Liver (tissue), 9 donors: ENCODE data around the gene CAMK1D. TPM values are rescaled to one million over a fixed set of nuclear protein-coding genes. Genes with fewer than 3 reads are reported as not detected.

Source experiments
- DNase-seq: peaks from one replicate; pipeline ENCODE4 v3.0.0-alpha.2; 2017; ENCODE audit warnings: low spot score
- H3K27ac ChIP-seq, 2 donors: one replicate each; pipeline ENCODE4 v1.7.0; 2013; ENCODE audit warnings: inconsistent platforms in 2 of 2, low read length in 2 of 2, control low read depth in 1 of 2, low read depth in 1 of 2, mild to moderate bottlenecking in 1 of 2
- H3K27me3 ChIP-seq, 4 donors: one replicate each; pipeline versions ENCODE4 v1.6.1 to v1.7.0; 2013; ENCODE audit warnings: low read length in 3 of 4, inconsistent platforms in 1 of 4, mild to moderate bottlenecking in 1 of 4, moderate library complexity in 1 of 4; ENCODE audit not compliant: control insufficient read depth in 4 of 4, insufficient read depth in 4 of 4
- H3K36me3 ChIP-seq, 4 donors: one replicate each; pipeline versions ENCODE4 v1.6.1 to v1.7.0; 2013; ENCODE audit warnings: low read length in 3 of 4, mild to moderate bottlenecking in 3 of 4, low read depth in 1 of 4, moderate library complexity in 1 of 4; ENCODE audit not compliant: control insufficient read depth in 4 of 4, insufficient read depth in 3 of 4
- H3K4me1 ChIP-seq, 4 donors: one replicate each; pipeline versions ENCODE4 v1.6.1 to v1.7.0; 2013; ENCODE audit warnings: low read length in 3 of 4, mild to moderate bottlenecking in 3 of 4, moderate library complexity in 1 of 4; ENCODE audit not compliant: control insufficient read depth in 4 of 4, insufficient read depth in 4 of 4
- H3K4me3 ChIP-seq, 3 donors: one replicate each; pipeline versions ENCODE4 v1.6.1 to v1.7.0; 2013; ENCODE audit warnings: low read length in 3 of 3, control low read depth in 1 of 3, low read depth in 1 of 3, mild to moderate bottlenecking in 1 of 3
- H3K9ac ChIP-seq, 2 donors: one replicate each; pipeline ENCODE4 v1.7.0; 2013; ENCODE audit warnings: low read length in 2 of 2, mild to moderate bottlenecking in 2 of 2, moderate library complexity in 2 of 2, control low read depth in 1 of 2, low read depth in 1 of 2
- H3K9me3 ChIP-seq, 4 donors: one replicate each; pipeline versions ENCODE4 v1.6.1 to v1.7.0; 2013; ENCODE audit warnings: low read length in 3 of 4; ENCODE audit not compliant: control insufficient read depth in 4 of 4
- EGR1 ChIP-seq, 2 donors: IDR thresholded peaks; 2 replicates each; pipeline ENCODE4 v1.6.1; 2016 to 2018; ENCODE audit warnings: antibody characterized with exemption in 2 of 2, low read depth in 2 of 2
- FOXA1 ChIP-seq: IDR thresholded peaks from 2 replicates; pipeline ENCODE4 v1.6.1; 2016; ENCODE audit warnings: antibody characterized with exemption
- GABPA ChIP-seq, 2 donors: IDR thresholded peaks in 1 of 2; conservative IDR thresholded peaks in 1 of 2; 2 replicates each; pipeline ENCODE4 v1.6.1; 2016; ENCODE audit warnings: antibody characterized with exemption in 2 of 2, mild to moderate bottlenecking in 1 of 2, moderate library complexity in 1 of 2
- HNF4G ChIP-seq: IDR thresholded peaks from 2 replicates; pipeline ENCODE4 v1.6.1; 2016; ENCODE audit warnings: antibody characterized with exemption
- NR2F2 ChIP-seq: IDR thresholded peaks from 2 replicates; pipeline ENCODE4 v1.6.1; 2016; ENCODE audit warnings: antibody characterized with exemption
- RAD21 ChIP-seq, 2 donors: IDR thresholded peaks; 2 replicates each; pipeline ENCODE4 v1.6.1; 2016; ENCODE audit warnings: antibody characterized with exemption in 2 of 2, mild to moderate bottlenecking in 2 of 2
- RXRA ChIP-seq, 2 donors: IDR thresholded peaks; 2 replicates each; pipeline ENCODE4 v1.6.1; 2017 to 2018; ENCODE audit warnings: antibody characterized with exemption in 2 of 2, mild to moderate bottlenecking in 1 of 2
- SP1 ChIP-seq: IDR thresholded peaks from 2 replicates; pipeline ENCODE4 v1.6.1; 2018; ENCODE audit warnings: antibody characterized with exemption, mild to moderate bottlenecking
- TAF1 ChIP-seq: conservative IDR thresholded peaks from 2 replicates; pipeline ENCODE4 v1.6.1; 2016; ENCODE audit warnings: antibody characterized with exemption, mild to moderate bottlenecking
- YY1 ChIP-seq: IDR thresholded peaks from 2 replicates; pipeline ENCODE4 v1.6.1; 2016; ENCODE audit warnings: antibody characterized with exemption, mild to moderate bottlenecking
- WGBS: extraction: QIAGEN DNeasy Blood & Tissue Kit; methylation state at CpG from one replicate; pipeline ENCODE4 v1.1.7; 2013; 5-methylcytosine and 5-hydroxymethylcytosine counted together
- polyA plus RNA-seq, 2 donors: library from polyadenylated mRNA; stranded (reverse) in 1 of 2; unstranded in 1 of 2; fragments of 200-250 nt in 1 of 2; fragments of >200 nt in 1 of 2; fragmentation: Nextera tagmentation in 1 of 2; extraction: Ambion mirVana in 1 of 2; gene quantifications; one replicate each; pipeline versions ENCODE4 v1.2.1 to v1.2.3, GENCODE V29; 2013 to 2015
- total RNA-seq, 2 donors: library from RNA; depleted of rRNA; stranded (reverse); fragments of >200 nt; gene quantifications; one replicate each; pipeline ENCODE4 v1.2.3, GENCODE V29; 2014
- TF ChIP-seq, protein P1 (sequence below): fragments of 150-350 bp; IDR thresholded peaks from 2 replicates; pipeline ENCODE4 v1.5.1; 2017; ENCODE audit warnings: improper control_type of control experiment, low read depth, low read length; ENCODE audit not compliant: missing input control
- TF ChIP-seq, protein P2 (sequence below): IDR thresholded peaks from 2 replicates; pipeline ENCODE4 v1.6.1; 2016; ENCODE audit warnings: antibody characterized with exemption, mild to moderate bottlenecking
- TF ChIP-seq, protein P3 (sequence below): IDR thresholded peaks from 2 replicates; pipeline ENCODE4 v1.6.1; 2016; ENCODE audit warnings: antibody characterized with exemption
- donor health status: healthy.
- donor health status: healthy.
- donor health status: healthy.
- donor health status: healthy.
- donor health status: healthy.

CAMK1D gene
- total and polyA plus RNA-seq, 4 donors: 2.7 to 10.1 (median 4.2) TPM

DNA sequence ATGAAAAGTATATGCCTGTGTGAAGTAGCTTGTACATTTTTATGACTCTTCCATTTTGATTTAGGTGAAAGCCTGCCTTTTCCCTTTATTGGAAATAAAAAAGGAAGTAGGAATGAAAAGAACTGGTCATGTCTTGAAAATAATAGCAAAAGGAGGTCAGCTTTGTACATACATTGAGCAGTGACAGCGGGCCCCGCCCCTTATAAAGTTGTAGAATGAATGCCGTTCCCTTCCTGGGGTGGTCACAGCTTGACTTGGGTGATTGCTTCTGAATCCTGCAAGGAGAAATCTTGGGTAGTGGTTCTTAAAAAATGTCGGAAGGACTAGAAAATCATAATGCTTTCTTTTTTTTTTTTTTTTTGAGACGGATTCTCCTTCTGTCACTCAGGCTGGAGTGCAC lies 31.7 kb downstream of the CAMK1D start:
- WGBS: 98% methylated on average over 5 of the region's 5 CpGs
- no peaks in the 10 kb centered on the region for H3K27me3 ChIP-seq
- no peak for TF ChIP-seq TAF1
- no peak for TF ChIP-seq GABPA (IDR thresholded peaks at IDR 0.05 in 1 of 2, conservative IDR thresholded peaks at IDR 0.05 in 1 of 2)
- no peak for TF ChIP-seq FOXA1
- no peak for TF ChIP-seq RAD21 (IDR thresholded peaks at IDR 0.05)
- TF ChIP-seq, protein P1, sequence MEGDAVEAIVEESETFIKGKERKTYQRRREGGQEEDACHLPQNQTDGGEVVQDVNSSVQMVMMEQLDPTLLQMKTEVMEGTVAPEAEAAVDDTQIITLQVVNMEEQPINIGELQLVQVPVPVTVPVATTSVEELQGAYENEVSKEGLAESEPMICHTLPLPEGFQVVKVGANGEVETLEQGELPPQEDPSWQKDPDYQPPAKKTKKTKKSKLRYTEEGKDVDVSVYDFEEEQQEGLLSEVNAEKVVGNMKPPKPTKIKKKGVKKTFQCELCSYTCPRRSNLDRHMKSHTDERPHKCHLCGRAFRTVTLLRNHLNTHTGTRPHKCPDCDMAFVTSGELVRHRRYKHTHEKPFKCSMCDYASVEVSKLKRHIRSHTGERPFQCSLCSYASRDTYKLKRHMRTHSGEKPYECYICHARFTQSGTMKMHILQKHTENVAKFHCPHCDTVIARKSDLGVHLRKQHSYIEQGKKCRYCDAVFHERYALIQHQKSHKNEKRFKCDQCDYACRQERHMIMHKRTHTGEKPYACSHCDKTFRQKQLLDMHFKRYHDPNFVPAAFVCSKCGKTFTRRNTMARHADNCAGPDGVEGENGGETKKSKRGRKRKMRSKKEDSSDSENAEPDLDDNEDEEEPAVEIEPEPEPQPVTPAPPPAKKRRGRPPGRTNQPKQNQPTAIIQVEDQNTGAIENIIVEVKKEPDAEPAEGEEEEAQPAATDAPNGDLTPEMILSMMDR: no peak
- TF ChIP-seq NR2F2: no peak
- no peak overlapping the region for H3K27ac ChIP-seq
- no peaks in the 10 kb centered on the region for H3K9me3 ChIP-seq
- no peak overlapping the region for H3K4me3 ChIP-seq
- peaks cover 0 to 2% (median 0%) of the 10 kb centered on the region in 4 donors for H3K4me1 ChIP-seq
- DNase-seq: no peak
- no peaks in the 10 kb centered on the region for H3K36me3 ChIP-seq
- no peak overlapping the region for H3K9ac ChIP-seq

DNA sequence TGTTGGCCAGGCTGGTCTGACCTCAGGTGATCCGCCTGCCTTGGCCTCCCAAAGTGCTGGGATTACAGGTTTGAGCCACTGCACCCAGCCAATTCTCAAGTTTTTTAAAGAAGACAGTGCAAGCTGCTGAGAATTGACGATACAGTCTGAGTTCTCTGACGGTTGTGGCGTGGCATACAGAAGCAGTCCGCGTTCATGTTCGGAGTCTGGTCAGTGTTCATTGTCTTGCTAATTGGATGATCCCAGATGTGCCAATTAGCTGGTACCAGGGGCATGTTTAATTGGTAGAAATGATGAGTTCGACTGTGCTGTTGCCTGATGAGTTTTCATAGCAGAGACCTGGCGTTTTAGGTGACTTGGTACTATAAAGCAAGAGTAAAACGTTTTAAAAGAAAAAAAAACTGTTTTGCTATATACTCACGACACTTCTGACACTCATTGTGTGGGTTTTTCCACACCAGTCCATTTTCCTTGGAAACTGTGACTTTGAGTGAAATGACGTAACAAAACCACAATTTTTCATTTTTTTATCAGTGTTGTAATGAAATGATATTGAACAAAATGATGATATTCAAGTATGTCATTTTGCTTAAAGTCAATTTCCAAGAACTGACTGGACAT lies 32.3 kb downstream of the CAMK1D start:
- WGBS: 92% methylated on average over 12 of the region's 12 CpGs
- no peaks in the 10 kb centered on the region for H3K27me3 ChIP-seq
- H3K27ac ChIP-seq: no peak overlapping the region
- DNase-seq: no peak
- H3K4me1 ChIP-seq: peaks cover 0 to 2% (median 0%) of the 10 kb centered on the region in 4 donors
- no peaks in the 10 kb centered on the region for H3K9me3 ChIP-seq
- TF ChIP-seq RXRA (IDR thresholded peaks at IDR 0.05): no peak
- H3K36me3 ChIP-seq: no peaks in the 10 kb centered on the region
- no peak overlapping the region for H3K9ac ChIP-seq
- H3K4me3 ChIP-seq: no peak overlapping the region

DNA sequence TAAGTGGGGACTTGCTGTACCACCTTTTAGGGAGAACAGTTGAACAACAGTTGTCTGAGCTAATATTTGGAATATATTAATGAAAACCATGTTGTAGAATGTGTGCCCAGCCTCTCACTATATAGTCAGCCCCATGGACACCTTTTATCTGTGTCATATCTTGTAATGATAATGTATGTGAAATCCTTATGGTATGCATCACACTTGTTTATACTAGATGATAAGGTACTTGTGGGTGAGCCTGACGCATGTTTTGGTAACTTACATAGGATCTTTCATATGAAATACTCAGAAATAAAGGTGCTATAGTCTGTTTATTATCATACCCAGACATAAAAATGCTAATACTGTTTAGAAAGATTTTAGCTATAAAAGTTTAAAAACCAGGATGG lies 32.8 kb downstream of the CAMK1D start:
- H3K4me3 ChIP-seq: no peak overlapping the region
- H3K9me3 ChIP-seq: no peaks in the 10 kb centered on the region
- no peak for TF ChIP-seq YY1
- TF ChIP-seq, protein P2, sequence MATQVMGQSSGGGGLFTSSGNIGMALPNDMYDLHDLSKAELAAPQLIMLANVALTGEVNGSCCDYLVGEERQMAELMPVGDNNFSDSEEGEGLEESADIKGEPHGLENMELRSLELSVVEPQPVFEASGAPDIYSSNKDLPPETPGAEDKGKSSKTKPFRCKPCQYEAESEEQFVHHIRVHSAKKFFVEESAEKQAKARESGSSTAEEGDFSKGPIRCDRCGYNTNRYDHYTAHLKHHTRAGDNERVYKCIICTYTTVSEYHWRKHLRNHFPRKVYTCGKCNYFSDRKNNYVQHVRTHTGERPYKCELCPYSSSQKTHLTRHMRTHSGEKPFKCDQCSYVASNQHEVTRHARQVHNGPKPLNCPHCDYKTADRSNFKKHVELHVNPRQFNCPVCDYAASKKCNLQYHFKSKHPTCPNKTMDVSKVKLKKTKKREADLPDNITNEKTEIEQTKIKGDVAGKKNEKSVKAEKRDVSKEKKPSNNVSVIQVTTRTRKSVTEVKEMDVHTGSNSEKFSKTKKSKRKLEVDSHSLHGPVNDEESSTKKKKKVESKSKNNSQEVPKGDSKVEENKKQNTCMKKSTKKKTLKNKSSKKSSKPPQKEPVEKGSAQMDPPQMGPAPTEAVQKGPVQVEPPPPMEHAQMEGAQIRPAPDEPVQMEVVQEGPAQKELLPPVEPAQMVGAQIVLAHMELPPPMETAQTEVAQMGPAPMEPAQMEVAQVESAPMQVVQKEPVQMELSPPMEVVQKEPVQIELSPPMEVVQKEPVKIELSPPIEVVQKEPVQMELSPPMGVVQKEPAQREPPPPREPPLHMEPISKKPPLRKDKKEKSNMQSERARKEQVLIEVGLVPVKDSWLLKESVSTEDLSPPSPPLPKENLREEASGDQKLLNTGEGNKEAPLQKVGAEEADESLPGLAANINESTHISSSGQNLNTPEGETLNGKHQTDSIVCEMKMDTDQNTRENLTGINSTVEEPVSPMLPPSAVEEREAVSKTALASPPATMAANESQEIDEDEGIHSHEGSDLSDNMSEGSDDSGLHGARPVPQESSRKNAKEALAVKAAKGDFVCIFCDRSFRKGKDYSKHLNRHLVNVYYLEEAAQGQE: no peak
- TF ChIP-seq, protein P3, sequence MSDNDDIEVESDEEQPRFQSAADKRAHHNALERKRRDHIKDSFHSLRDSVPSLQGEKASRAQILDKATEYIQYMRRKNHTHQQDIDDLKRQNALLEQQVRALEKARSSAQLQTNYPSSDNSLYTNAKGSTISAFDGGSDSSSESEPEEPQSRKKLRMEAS: no peak
- no peak for TF ChIP-seq GABPA (IDR thresholded peaks at IDR 0.05 in 1 of 2, conservative IDR thresholded peaks at IDR 0.05 in 1 of 2)
- TF ChIP-seq RXRA (IDR thresholded peaks at IDR 0.05): no peak
- TF ChIP-seq EGR1 (IDR thresholded peaks at IDR 0.05; ENCODE audit: low read depth in 2 of 2): no peak
- TF ChIP-seq SP1: no peak
- no peak for TF ChIP-seq HNF4G
- H3K9ac ChIP-seq: no peak overlapping the region
- H3K27ac ChIP-seq: no peak overlapping the region
- peaks cover 0 to under 1% (median 0%) of the 10 kb centered on the region in 4 donors for H3K4me1 ChIP-seq
- no peaks in the 10 kb centered on the region for H3K27me3 ChIP-seq
- no peak for DNase-seq
- H3K36me3 ChIP-seq: no peaks in the 10 kb centered on the region
- 94% methylated on average over 1 of the region's 1 CpG for WGBS
